Psoas muscle (tissue), 8 donors: ENCODE measurements around the gene RALA. TPM values are rescaled to one million over a fixed set of nuclear protein-coding genes. Genes with fewer than 3 reads are reported as not detected.
A peak's percentile ranks its signal among the peaks of the same experiment; 100 is the strongest.
"Not testable (repeated sequence)": the region's sequence is repeated elsewhere in the genome, so short reads cannot be mapped to it uniquely, and the experiment has no call there.

Source experiments
- ATAC-seq, 4 donors: fragments of 200-7000 bp; cut with Tn5 transposase; one replicate each; pipeline ENCODE4 v1.9.1; 2020; ENCODE audit warnings: moderate library complexity in 3 of 4, mild to moderate bottlenecking in 2 of 4
- DNase-seq, 2 donors: peaks; one replicate each; pipeline ENCODE4 v3.0.0-alpha.2; 2020
- H3K27ac ChIP-seq: fragments of 200-600 bp; one replicate; pipeline ENCODE4 v1.8.0; 2022
- H3K27me3 ChIP-seq, 3 donors: fragments of 200-600 bp in 1 of 3; one replicate each; pipeline versions ENCODE4 v1.6.1 to v1.8.0; 2013 to 2022; ENCODE audit warnings: low read length in 2 of 3, mild to moderate bottlenecking in 2 of 3, moderate library complexity in 1 of 3; ENCODE audit not compliant: insufficient read depth in 3 of 3
- H3K36me3 ChIP-seq, 2 donors: fragments of 200-600 bp in 1 of 2; one replicate each; pipeline versions ENCODE4 v1.6.1 to v1.8.0; 2013 to 2022; ENCODE audit warnings: low read depth in 1 of 2, mild to moderate bottlenecking in 1 of 2, moderate library complexity in 1 of 2; ENCODE audit not compliant: insufficient read depth in 1 of 2
- H3K4me1 ChIP-seq: fragments of 200-600 bp; one replicate; pipeline ENCODE4 v1.8.0; 2022
- H3K4me3 ChIP-seq: fragments of 200-600 bp; one replicate; pipeline ENCODE4 v1.8.0; 2022; ENCODE audit warnings: mild to moderate bottlenecking
- H3K9me3 ChIP-seq: fragments of 200-600 bp; one replicate; pipeline ENCODE4 v1.8.0; 2022
- CTCF ChIP-seq: fragments of 200-600 bp; IDR thresholded peaks from one replicate; pipeline ENCODE4 v1.8.0; 2022; ENCODE audit warnings: antibody characterized with exemption
- WGBS, 3 donors: extraction: QIAGEN DNeasy Blood & Tissue Kit; methylation state at CpG; one replicate each; pipeline versions ENCODE4 v1.1.6 to v1.1.7; 2013; 5-methylcytosine and 5-hydroxymethylcytosine counted together
- intact Hi-C, 2 donors: fragments of 100-400 bp; cut with DNase I; formaldehyde crosslinking; loops; one replicate each; pipeline versions ENCODE4 v1.11.0 to v1.14.2; 2022
- polyA plus RNA-seq, 3 donors: library from polyadenylated mRNA; stranded (reverse); fragments of 200-250 nt; gene quantifications; one replicate each; pipeline ENCODE4 v1.2.3, GENCODE V29; 2013
- total RNA-seq, 4 donors: library from RNA; stranded (reverse); fragmentation: NEBNext Ultra II Directional in 2 of 4; extraction: Animal tissue kit (Norgen Biotek cat#: 25700) in 2 of 4; gene quantifications; one replicate each; pipeline versions ENCODE4 v1.2.1 to v1.2.4, GENCODE V29; 2021 to 2023
- donor health status: healthy with polysubstance abuse.
- donor health status: DM: no; HTN: no; CAD: no; lungs with moderate emphysema.
- donor health status: Bipolar disorder and iron deficiency.
- donor health status: healthy.
- donor health status: DM: yes; HTN: yes; CAD: no.
- donor health status: DM: no; HTN: no; CAD: no.
- donor health status: DM: no; HTN: no; CAD: no.
- donor health status: DM: yes; HTN: yes; CAD: no.

The RALA gene
- total and polyA plus RNA-seq, 7 donors = 15.1 to 33.9 (median 17.9) TPM

GRCh38 chr7:39746103-39746819, 122.9 kb downstream of the RALA start:
- H3K27ac ChIP-seq = no peak overlapping the region
- no peaks in the 10 kb centered on the region for H3K27me3 ChIP-seq
- no peaks in the 10 kb centered on the region for H3K9me3 ChIP-seq
- H3K4me1 ChIP-seq = no peaks in the 10 kb centered on the region
- DNase-seq (peak; percentile 74 to 81), ATAC-seq (peak; percentile 77 to 98 (median 86))
- WGBS, 3 donors = 27 to 31% (median 28%) methylated on average over 11 of the region's 11 CpGs
- peak; percentile 78 for TF ChIP-seq CTCF
- H3K4me3 ChIP-seq = no peak overlapping the region
- H3K36me3 ChIP-seq = no peaks in the 10 kb centered on the region
- intact Hi-C loops = loop anchor here (1.0 to 2.0 kb wide), 2 partner anchors 165 to 166 kb away; no protein-coding TSS in a partner anchor

- H3K27ac ChIP-seq = no peak overlapping the region
- H3K27me3 ChIP-seq = no peaks in the 10 kb centered on the region
- no peaks in the 10 kb centered on the region for H3K36me3 ChIP-seq
- no peak for TF ChIP-seq CTCF
- ATAC-seq (no peak), DNase-seq (no peak)
- no peaks in the 10 kb centered on the region for H3K4me1 ChIP-seq
- no peak overlapping the region for H3K4me3 ChIP-seq
- intact Hi-C loops = no loop called here
- no peaks in the 10 kb centered on the region for H3K9me3 ChIP-seq
- WGBS, 3 donors = 57 to 67% (median 60%) methylated on average over 1 of the region's 1 CpG
These were observed 125.8 kb downstream of the RALA start for GRCh38 chr7:39749177-39749576.

- intact Hi-C loops = no loop called here
- H3K4me1 ChIP-seq = no peaks in the 10 kb centered on the region
- ATAC-seq (no peak), DNase-seq (no peak)
- no peaks in the 10 kb centered on the region for H3K9me3 ChIP-seq
- 88 to 94% (median 90%) methylated on average over 2 of the region's 2 CpGs for WGBS, 3 donors
- TF ChIP-seq CTCF = no peak
- H3K4me3 ChIP-seq = no peak overlapping the region
- no peak overlapping the region for H3K27ac ChIP-seq
- no peaks in the 10 kb centered on the region for H3K36me3 ChIP-seq
- no peaks in the 10 kb centered on the region for H3K27me3 ChIP-seq
These were observed 126.3 kb downstream of the RALA start for GRCh38 chr7:39749717-39750116.

- intact Hi-C loops = no loop called here
- H3K4me1 ChIP-seq = no peaks in the 10 kb centered on the region
- no peak for DNase-seq
- H3K27ac ChIP-seq = no peak overlapping the region
- WGBS, 3 donors = 82 to 86% (median 83%) methylated on average over 5 of the region's 5 CpGs
- no peak for TF ChIP-seq CTCF
- H3K27me3 ChIP-seq = no peaks in the 10 kb centered on the region
- no peaks in the 10 kb centered on the region for H3K9me3 ChIP-seq
- no peak for ATAC-seq
- H3K4me3 ChIP-seq = no peak overlapping the region
- no peaks in the 10 kb centered on the region for H3K36me3 ChIP-seq
These were observed 127.1 kb downstream of the RALA start for GRCh38 chr7:39750253-39751077.

GRCh38 chr7:39753237-39753636, 129.9 kb downstream of the RALA start:
- 96 to 100% (median 99%) methylated on average over 5 of the region's 5 CpGs for WGBS, 3 donors
- H3K9me3 ChIP-seq, H3K4me1 ChIP-seq, H3K36me3 ChIP-seq, H3K27ac ChIP-seq, H3K27me3 ChIP-seq, DNase-seq, H3K4me3 ChIP-seq, ATAC-seq, intact Hi-C loops: not testable (repeated sequence)
